HepG2 (cell line): ENCODE results near the gene PATZ1. TPM values are rescaled to one million over a fixed set of nuclear protein-coding genes. Genes with fewer than 3 reads are reported as not detected.
A peak's percentile ranks its signal among the peaks of the same experiment; 100 is the strongest.

Experiments
- AKAP8 ChIP-seq: sonication (generic); formaldehyde crosslinking; IDR thresholded peaks from 2 replicates; pipeline ENCODE4 v1.5.1; 2020; ENCODE audit warnings: mild to moderate bottlenecking, missing genetic modification reagents
- CBX2 ChIP-seq, 2 experiments: fragments of 200-600 bp in 1 of 2; sonication (generic); formaldehyde crosslinking in 1 of 2; IDR thresholded peaks; 2 replicates each; pipeline versions ENCODE4 v1.7.0 to v1.8.1; 2018 to 2022; ENCODE audit warnings: low read depth in 2 of 2, low read length in 1 of 2, mild to moderate bottlenecking in 1 of 2, missing genetic modification reagents in 1 of 2
- ELF1 ChIP-seq: sonication (generic); formaldehyde crosslinking; IDR thresholded peaks from 2 replicates; pipeline ENCODE4 v1.4.0; 2020; ENCODE audit warnings: missing genetic modification reagents
- HMGA1 ChIP-seq: sonication (generic); formaldehyde crosslinking; conservative IDR thresholded peaks from 2 replicates; pipeline ENCODE4 v1.4.0; 2020; ENCODE audit warnings: missing genetic modification reagents
- MBD4 ChIP-seq: IDR thresholded peaks from 2 replicates; pipeline ENCODE4 v1.6.1; 2012; ENCODE audit warnings: low read length, inconsistent platforms, borderline replicate concordance
- POLR2AphosphoS2 ChIP-seq: IDR thresholded peaks from 2 replicates; pipeline ENCODE4 v1.6.1; 2011; ENCODE audit warnings: low read depth, low read length, improper control_type of control experiment
- SNAPC2 ChIP-seq: sonication (generic); formaldehyde crosslinking; IDR thresholded peaks from 2 replicates; pipeline ENCODE4 v1.8.1; 2022; ENCODE audit warnings: mild to moderate bottlenecking, missing genetic modification reagents
- SP2 ChIP-seq: sonication (generic); formaldehyde crosslinking; IDR thresholded peaks from 2 replicates; pipeline ENCODE4 v1.5.1; 2020; ENCODE audit warnings: mild to moderate bottlenecking, missing genetic modification reagents
- STAG1 ChIP-seq: sonication (generic); formaldehyde crosslinking; IDR thresholded peaks from 2 replicates; pipeline ENCODE4 v1.4.0; 2020; ENCODE audit warnings: missing genetic modification reagents
- U2AF2 ChIP-seq: fragments of 200-400 bp; formaldehyde crosslinking; IDR thresholded peaks from 2 replicates; pipeline ENCODE4 v1.6.1; 2017; ENCODE audit warnings: low read depth, mild to moderate bottlenecking, low read length
- ZNF256 ChIP-seq: sonication (generic); formaldehyde crosslinking; conservative IDR thresholded peaks from 2 replicates; pipeline ENCODE4 v1.4.0; 2020; ENCODE audit warnings: missing genetic modification reagents
- ZNF274 ChIP-seq: sonication (generic); formaldehyde crosslinking; IDR thresholded peaks from 2 replicates; pipeline ENCODE4 v1.5.1; 2020; ENCODE audit warnings: mild to moderate bottlenecking, missing genetic modification reagents
- ZNF296 ChIP-seq: sonication (generic); formaldehyde crosslinking; conservative IDR thresholded peaks from 2 replicates; pipeline ENCODE4 v1.5.0; 2020; ENCODE audit warnings: mild to moderate bottlenecking, missing genetic modification reagents
- ZNF3 ChIP-seq: IDR thresholded peaks from 2 replicates; pipeline ENCODE4 v1.7.0; 2017; ENCODE audit warnings: inconsistent platforms
- ZNF33B ChIP-seq: sonication (generic); formaldehyde crosslinking; IDR thresholded peaks from 2 replicates; pipeline ENCODE4 v1.5.1; 2020; ENCODE audit warnings: mild to moderate bottlenecking, missing genetic modification reagents
- ZNF589 ChIP-seq: sonication (generic); formaldehyde crosslinking; conservative IDR thresholded peaks from 2 replicates; pipeline ENCODE4 v1.8.0; 2022; ENCODE audit warnings: mild to moderate bottlenecking, moderate library complexity, missing genetic modification reagents
- ZNF614 ChIP-seq: IDR thresholded peaks from 2 replicates; pipeline ENCODE4 v1.6.1; 2018; ENCODE audit warnings: missing biosample characterization, missing genetic modification reagents, inconsistent platforms, borderline replicate concordance
- ZNF75D ChIP-seq: sonication (generic); formaldehyde crosslinking; IDR thresholded peaks from 2 replicates; pipeline ENCODE4 v1.8.1; 2023; ENCODE audit warnings: missing genetic modification reagents, mild to moderate bottlenecking, borderline replicate concordance
- ZSCAN12 ChIP-seq: sonication (generic); formaldehyde crosslinking; IDR thresholded peaks from 2 replicates; pipeline ENCODE4 v1.9.0; 2021; ENCODE audit warnings: mild to moderate bottlenecking, missing genetic modification reagents
- polyA plus RNA-seq, 8 experiments: library from polyadenylated mRNA; depleted of rRNA in 3 of 8; stranded (reverse) in 7 of 8; unstranded in 1 of 8; fragments of >200 nt; fragmentation: Illumina TruSeq in 4 of 8; extraction: Trizol in 4 of 8; gene quantifications; 2 replicates each; pipeline versions ENCODE4 v1.2.1 to v1.2.3, GENCODE V29; 2011 to 2016; ENCODE audit warnings: low read depth in 4 of 8, missing spikeins in 1 of 8, mixed read lengths in 1 of 8; ENCODE audit not compliant: insufficient read depth in 1 of 8
- total RNA-seq, 5 experiments: library from RNA; depleted of rRNA; stranded (reverse); fragments of >200 nt; fragmentation: Illumina TruSeq; extraction: Trizol; gene quantifications; 2 replicates each; pipeline ENCODE4 v1.2.3, GENCODE V29; 2016; ENCODE audit warnings: low read depth in 1 of 5
- TF ChIP-seq, protein P1 (sequence below): sonication (generic); formaldehyde crosslinking; IDR thresholded peaks from 2 replicates; pipeline ENCODE4 v1.5.1; 2020; ENCODE audit warnings: missing genetic modification reagents, mild to moderate bottlenecking, borderline replicate concordance
- TF ChIP-seq, protein P2 (sequence below): sonication (generic); formaldehyde crosslinking; IDR thresholded peaks from 2 replicates; pipeline ENCODE4 v1.4.0; 2020; ENCODE audit warnings: missing genetic modification reagents
- TF ChIP-seq, protein P3 (sequence below): sonication (generic); formaldehyde crosslinking; IDR thresholded peaks from 2 replicates; pipeline ENCODE4 v1.5.0; 2020; ENCODE audit warnings: mild to moderate bottlenecking, low read depth, missing genetic modification reagents, borderline replicate concordance
- TF ChIP-seq, protein P4 (sequence below): sonication (generic); formaldehyde crosslinking; IDR thresholded peaks from 2 replicates; pipeline ENCODE4 v1.5.1; 2020; ENCODE audit warnings: missing genetic modification reagents, mild to moderate bottlenecking, borderline replicate concordance

Gene PATZ1
- total and polyA plus RNA-seq, 2 of the 13 experiments (the other 11 are each of a cell fraction or from before 2014, with no cell fraction given) = 24.9 to 30.5 TPM

DNA sequence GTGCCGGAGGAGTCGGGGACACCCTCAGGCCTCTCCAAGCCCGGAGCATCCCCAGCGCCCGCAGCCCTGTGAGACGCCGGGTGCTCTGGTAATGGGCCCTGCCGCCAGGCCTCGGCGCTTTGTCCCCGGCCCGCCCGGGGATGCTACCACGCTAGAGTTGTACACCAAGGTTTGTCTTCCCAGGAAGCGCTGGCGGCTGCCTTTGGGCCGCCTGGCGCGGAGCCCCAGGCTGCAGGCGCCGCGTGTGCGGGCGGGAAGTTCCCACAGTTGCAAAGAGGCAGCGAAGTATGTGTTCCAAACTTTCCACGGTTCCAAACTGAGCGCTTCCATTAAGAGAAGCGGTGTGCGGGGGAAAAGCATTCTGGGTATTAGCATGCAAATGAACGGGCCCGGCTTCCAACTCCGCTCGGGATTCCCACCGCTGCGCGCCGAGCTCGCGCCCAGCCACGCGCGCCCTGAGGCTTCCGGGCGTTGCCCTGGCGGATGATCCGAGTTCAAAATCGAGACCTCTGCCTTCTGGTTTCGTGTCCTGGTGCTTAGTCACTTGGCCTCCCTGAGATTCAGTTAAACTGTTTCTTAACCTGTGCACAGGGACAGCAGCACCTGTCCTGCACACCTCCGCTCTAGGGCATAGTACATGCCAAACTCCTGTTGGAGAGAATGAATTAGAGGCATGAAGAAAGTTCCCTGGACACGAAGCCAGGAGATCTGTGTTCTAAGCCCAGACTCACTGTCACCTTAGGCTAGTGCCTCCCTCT lies 1.3 kb upstream of the PATZ1 start (continued):
- TF ChIP-seq SP2 (no peak), STAG1 (CRISPR knock-in tag) (no peak), ZNF296 (CRISPR knock-in tag) (no peak), ZNF589 (CRISPR knock-in tag) (peak; percentile 46; the same call in 1 of the 2 replicates), SNAPC2 (CRISPR knock-in tag) (peak; percentile 93), U2AF2 (no peak), MBD4 (no peak), POLR2AphosphoS2 (no peak), ZNF3 (CRISPR knock-in tag) (no peak), CBX2 (IDR thresholded peaks at IDR 0.05; ENCODE audit: low read depth, low read length) (no peak), CBX2 (CRISPR knock-in tag; IDR thresholded peaks at IDR 0.05; ENCODE audit: low read depth) (no peak), ZNF75D (CRISPR knock-in tag) (no peak), ZNF274 (no peak), HMGA1 (no peak), ZSCAN12 (CRISPR knock-in tag) (no peak; the same call in 1 of the 2 replicates), AKAP8 (no peak), ZNF33B (CRISPR knock-in tag) (no peak), ZNF256 (CRISPR knock-in tag) (no peak), ZNF614 (CRISPR knock-in tag) (no peak), ELF1 (no peak; the same call in 1 of the 2 replicates)
- TF ChIP-seq, protein P1, sequence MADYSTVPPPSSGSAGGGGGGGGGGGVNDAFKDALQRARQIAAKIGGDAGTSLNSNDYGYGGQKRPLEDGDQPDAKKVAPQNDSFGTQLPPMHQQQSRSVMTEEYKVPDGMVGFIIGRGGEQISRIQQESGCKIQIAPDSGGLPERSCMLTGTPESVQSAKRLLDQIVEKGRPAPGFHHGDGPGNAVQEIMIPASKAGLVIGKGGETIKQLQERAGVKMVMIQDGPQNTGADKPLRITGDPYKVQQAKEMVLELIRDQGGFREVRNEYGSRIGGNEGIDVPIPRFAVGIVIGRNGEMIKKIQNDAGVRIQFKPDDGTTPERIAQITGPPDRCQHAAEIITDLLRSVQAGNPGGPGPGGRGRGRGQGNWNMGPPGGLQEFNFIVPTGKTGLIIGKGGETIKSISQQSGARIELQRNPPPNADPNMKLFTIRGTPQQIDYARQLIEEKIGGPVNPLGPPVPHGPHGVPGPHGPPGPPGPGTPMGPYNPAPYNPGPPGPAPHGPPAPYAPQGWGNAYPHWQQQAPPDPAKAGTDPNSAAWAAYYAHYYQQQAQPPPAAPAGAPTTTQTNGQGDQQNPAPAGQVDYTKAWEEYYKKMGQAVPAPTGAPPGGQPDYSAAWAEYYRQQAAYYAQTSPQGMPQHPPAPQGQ (CRISPR knock-in tag) = no peak
- TF ChIP-seq, protein P2, sequence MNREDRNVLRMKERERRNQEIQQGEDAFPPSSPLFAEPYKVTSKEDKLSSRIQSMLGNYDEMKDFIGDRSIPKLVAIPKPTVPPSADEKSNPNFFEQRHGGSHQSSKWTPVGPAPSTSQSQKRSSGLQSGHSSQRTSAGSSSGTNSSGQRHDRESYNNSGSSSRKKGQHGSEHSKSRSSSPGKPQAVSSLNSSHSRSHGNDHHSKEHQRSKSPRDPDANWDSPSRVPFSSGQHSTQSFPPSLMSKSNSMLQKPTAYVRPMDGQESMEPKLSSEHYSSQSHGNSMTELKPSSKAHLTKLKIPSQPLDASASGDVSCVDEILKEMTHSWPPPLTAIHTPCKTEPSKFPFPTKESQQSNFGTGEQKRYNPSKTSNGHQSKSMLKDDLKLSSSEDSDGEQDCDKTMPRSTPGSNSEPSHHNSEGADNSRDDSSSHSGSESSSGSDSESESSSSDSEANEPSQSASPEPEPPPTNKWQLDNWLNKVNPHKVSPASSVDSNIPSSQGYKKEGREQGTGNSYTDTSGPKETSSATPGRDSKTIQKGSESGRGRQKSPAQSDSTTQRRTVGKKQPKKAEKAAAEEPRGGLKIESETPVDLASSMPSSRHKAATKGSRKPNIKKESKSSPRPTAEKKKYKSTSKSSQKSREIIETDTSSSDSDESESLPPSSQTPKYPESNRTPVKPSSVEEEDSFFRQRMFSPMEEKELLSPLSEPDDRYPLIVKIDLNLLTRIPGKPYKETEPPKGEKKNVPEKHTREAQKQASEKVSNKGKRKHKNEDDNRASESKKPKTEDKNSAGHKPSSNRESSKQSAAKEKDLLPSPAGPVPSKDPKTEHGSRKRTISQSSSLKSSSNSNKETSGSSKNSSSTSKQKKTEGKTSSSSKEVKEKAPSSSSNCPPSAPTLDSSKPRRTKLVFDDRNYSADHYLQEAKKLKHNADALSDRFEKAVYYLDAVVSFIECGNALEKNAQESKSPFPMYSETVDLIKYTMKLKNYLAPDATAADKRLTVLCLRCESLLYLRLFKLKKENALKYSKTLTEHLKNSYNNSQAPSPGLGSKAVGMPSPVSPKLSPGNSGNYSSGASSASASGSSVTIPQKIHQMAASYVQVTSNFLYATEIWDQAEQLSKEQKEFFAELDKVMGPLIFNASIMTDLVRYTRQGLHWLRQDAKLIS (CRISPR knock-in tag) = no peak; the same call in 1 of the 2 replicates
- TF ChIP-seq, protein P3, sequence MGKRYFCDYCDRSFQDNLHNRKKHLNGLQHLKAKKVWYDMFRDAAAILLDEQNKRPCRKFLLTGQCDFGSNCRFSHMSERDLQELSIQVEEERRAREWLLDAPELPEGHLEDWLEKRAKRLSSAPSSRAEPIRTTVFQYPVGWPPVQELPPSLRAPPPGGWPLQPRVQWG (CRISPR knock-in tag) = no peak
- TF ChIP-seq, protein P4, sequence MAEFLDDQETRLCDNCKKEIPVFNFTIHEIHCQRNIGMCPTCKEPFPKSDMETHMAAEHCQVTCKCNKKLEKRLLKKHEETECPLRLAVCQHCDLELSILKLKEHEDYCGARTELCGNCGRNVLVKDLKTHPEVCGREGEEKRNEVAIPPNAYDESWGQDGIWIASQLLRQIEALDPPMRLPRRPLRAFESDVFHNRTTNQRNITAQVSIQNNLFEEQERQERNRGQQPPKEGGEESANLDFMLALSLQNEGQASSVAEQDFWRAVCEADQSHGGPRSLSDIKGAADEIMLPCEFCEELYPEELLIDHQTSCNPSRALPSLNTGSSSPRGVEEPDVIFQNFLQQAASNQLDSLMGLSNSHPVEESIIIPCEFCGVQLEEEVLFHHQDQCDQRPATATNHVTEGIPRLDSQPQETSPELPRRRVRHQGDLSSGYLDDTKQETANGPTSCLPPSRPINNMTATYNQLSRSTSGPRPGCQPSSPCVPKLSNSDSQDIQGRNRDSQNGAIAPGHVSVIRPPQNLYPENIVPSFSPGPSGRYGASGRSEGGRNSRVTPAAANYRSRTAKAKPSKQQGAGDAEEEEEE (CRISPR knock-in tag) = no peak
